Astrocyte (in vitro differentiated cells and primary cell): ENCODE data around the gene CDH18. TPM values are rescaled to one million over a fixed set of nuclear protein-coding genes. Genes with fewer than 3 reads are reported as not detected.

Source experiments
- DNase-seq: peaks from one replicate; pipeline ENCODE4 v3.0.0-alpha.2; 2010; ENCODE audit warnings: low read depth
- FAIRE-seq: peaks from 2 replicates; lab custom pipeline; 2011; peaks lifted over from hg19 to GRCh38; lab: Jason Lieb, UNC
- H2AFZ ChIP-seq: 2 replicates; pipeline ENCODE4 v1.6.0; 2012; ENCODE audit warnings: low read depth, low read length, inconsistent platforms
- H3K27ac ChIP-seq: 2 replicates; pipeline ENCODE4 v1.5.1; 2011; ENCODE audit warnings: low read depth, low read length, inconsistent platforms
- H3K27me3 ChIP-seq: 2 replicates; pipeline ENCODE4 v1.6.0; 2011; ENCODE audit warnings: low read length, inconsistent platforms; ENCODE audit not compliant: insufficient read depth
- H3K36me3 ChIP-seq: 2 replicates; pipeline ENCODE4 v1.5.1; 2011; ENCODE audit warnings: low read length, inconsistent platforms; ENCODE audit not compliant: insufficient read depth
- H3K4me1 ChIP-seq: 2 replicates; pipeline ENCODE4 v1.5.1; 2011; ENCODE audit warnings: low read length, inconsistent platforms; ENCODE audit not compliant: insufficient read depth
- H3K4me2 ChIP-seq: 2 replicates; pipeline ENCODE4 v1.6.0; 2012; ENCODE audit warnings: low read length, inconsistent platforms
- H3K4me3 ChIP-seq: 2 replicates; pipeline ENCODE4 v1.5.1; 2011; ENCODE audit warnings: low read depth, mild to moderate bottlenecking, low read length, inconsistent platforms; ENCODE audit not compliant: insufficient read depth
- H3K79me2 ChIP-seq: 2 replicates; pipeline ENCODE4 v1.6.0; 2012; ENCODE audit warnings: mild to moderate bottlenecking, low read length, inconsistent platforms; ENCODE audit not compliant: insufficient read depth
- H3K9ac ChIP-seq: 2 replicates; pipeline ENCODE4 v1.6.0; 2012; ENCODE audit warnings: mild to moderate bottlenecking, low read length, inconsistent platforms
- H3K9me3 ChIP-seq: 2 replicates; pipeline ENCODE4 v1.5.1; 2012; ENCODE audit warnings: low read depth, mild to moderate bottlenecking, low read length, inconsistent platforms; ENCODE audit not compliant: insufficient read depth
- H4K20me1 ChIP-seq: 2 replicates; pipeline ENCODE4 v1.6.0; 2012; ENCODE audit warnings: low read length, inconsistent platforms; ENCODE audit not compliant: insufficient read depth
- H3K27ac Mint-ChIP-seq: one replicate; pipeline ENCODE4 v1.8.0; 2021; ENCODE audit warnings: mild to moderate bottlenecking, mixed read lengths; ENCODE audit not compliant: unreplicated experiment
- H3K27me3 Mint-ChIP-seq: one replicate; pipeline ENCODE4 v1.8.0; 2021; ENCODE audit warnings: low read depth, mixed read lengths; ENCODE audit not compliant: unreplicated experiment
- H3K36me3 Mint-ChIP-seq: one replicate; pipeline ENCODE4 v1.8.0; 2021; ENCODE audit warnings: low read depth, mixed read lengths; ENCODE audit not compliant: unreplicated experiment
- H3K4me1 Mint-ChIP-seq: one replicate; pipeline ENCODE4 v1.8.0; 2021; ENCODE audit warnings: low read depth, mixed read lengths; ENCODE audit not compliant: unreplicated experiment
- H3K4me3 Mint-ChIP-seq: one replicate; pipeline ENCODE4 v1.8.0; 2021; ENCODE audit warnings: mild to moderate bottlenecking, moderate library complexity, mixed read lengths; ENCODE audit not compliant: unreplicated experiment
- H3K9me3 Mint-ChIP-seq: one replicate; pipeline ENCODE4 v1.8.0; 2021; ENCODE audit warnings: mild to moderate bottlenecking, mixed read lengths; ENCODE audit not compliant: unreplicated experiment
- EZH2 ChIP-seq: IDR thresholded peaks from 2 replicates; pipeline ENCODE4 v1.6.1; 2012; ENCODE audit warnings: mild to moderate bottlenecking, low read length, inconsistent platforms; ENCODE audit not compliant: insufficient read depth
- total RNA-seq: library from RNA; stranded (reverse); gene quantifications from 2 replicates; pipeline ENCODE4 v1.2.1, GENCODE V29; 2021
- TF ChIP-seq, protein P1 (sequence below): IDR thresholded peaks from 2 replicates; pipeline ENCODE4 v1.5.1; 2011; ENCODE audit warnings: low read depth, mild to moderate bottlenecking, inconsistent platforms, low read length, moderate library complexity; ENCODE audit not compliant: insufficient read depth

CDH18 gene
- total RNA-seq, 1 donor from 2014 or later: not detected

GRCh38 chr5:19547640-19548039 lies 440.4 kb downstream of the CDH18 start:
- Histone ChIP-seq H3K27me3 (no peaks in the 10 kb centered on the region), H3K27ac (no peak overlapping the region), H3K79me2 (no peaks in the 10 kb centered on the region), H3K4me1 (no peaks in the 10 kb centered on the region), H4K20me1 (no peaks in the 10 kb centered on the region), H3K9ac (no peak overlapping the region), H3K4me2 (no peak overlapping the region), H3K4me3 (no peak overlapping the region), H3K9me3 (no peaks in the 10 kb centered on the region), H2AFZ (no peak overlapping the region), H3K36me3 (no peaks in the 10 kb centered on the region)
- H3K9me3 Mint-ChIP-seq: no peaks in the 10 kb centered on the region
- H3K27ac Mint-ChIP-seq: no peak overlapping the region
- no peaks in the 10 kb centered on the region for H3K36me3 Mint-ChIP-seq
- TF ChIP-seq, protein P1, sequence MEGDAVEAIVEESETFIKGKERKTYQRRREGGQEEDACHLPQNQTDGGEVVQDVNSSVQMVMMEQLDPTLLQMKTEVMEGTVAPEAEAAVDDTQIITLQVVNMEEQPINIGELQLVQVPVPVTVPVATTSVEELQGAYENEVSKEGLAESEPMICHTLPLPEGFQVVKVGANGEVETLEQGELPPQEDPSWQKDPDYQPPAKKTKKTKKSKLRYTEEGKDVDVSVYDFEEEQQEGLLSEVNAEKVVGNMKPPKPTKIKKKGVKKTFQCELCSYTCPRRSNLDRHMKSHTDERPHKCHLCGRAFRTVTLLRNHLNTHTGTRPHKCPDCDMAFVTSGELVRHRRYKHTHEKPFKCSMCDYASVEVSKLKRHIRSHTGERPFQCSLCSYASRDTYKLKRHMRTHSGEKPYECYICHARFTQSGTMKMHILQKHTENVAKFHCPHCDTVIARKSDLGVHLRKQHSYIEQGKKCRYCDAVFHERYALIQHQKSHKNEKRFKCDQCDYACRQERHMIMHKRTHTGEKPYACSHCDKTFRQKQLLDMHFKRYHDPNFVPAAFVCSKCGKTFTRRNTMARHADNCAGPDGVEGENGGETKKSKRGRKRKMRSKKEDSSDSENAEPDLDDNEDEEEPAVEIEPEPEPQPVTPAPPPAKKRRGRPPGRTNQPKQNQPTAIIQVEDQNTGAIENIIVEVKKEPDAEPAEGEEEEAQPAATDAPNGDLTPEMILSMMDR: no peak
- no peak for TF ChIP-seq EZH2
- H3K27me3 Mint-ChIP-seq: no peaks in the 10 kb centered on the region
- no peak overlapping the region for H3K4me3 Mint-ChIP-seq
- no peaks in the 10 kb centered on the region for H3K4me1 Mint-ChIP-seq
- DNase-seq (peak; percentile 84), FAIRE-seq (no peak)

GRCh38 chr5:19546521-19546920 lies 441.5 kb downstream of the CDH18 start:
- H3K27me3 ChIP-seq: no peaks in the 10 kb centered on the region
- no peak overlapping the region for H3K27ac ChIP-seq
- TF ChIP-seq EZH2: no peak
- TF ChIP-seq, protein P1: no peak
- no peaks in the 10 kb centered on the region for H3K9me3 ChIP-seq
- no peak overlapping the region for H2AFZ ChIP-seq
- no peak overlapping the region for H3K4me2 ChIP-seq
- no peak for FAIRE-seq
- H3K4me1 ChIP-seq: no peaks in the 10 kb centered on the region
- H3K79me2 ChIP-seq: no peaks in the 10 kb centered on the region
- Mint-ChIP-seq H3K27ac (no peak overlapping the region), H3K4me1 (no peaks in the 10 kb centered on the region), H3K9me3 (no peaks in the 10 kb centered on the region), H3K36me3 (no peaks in the 10 kb centered on the region), H3K27me3 (no peaks in the 10 kb centered on the region), H3K4me3 (no peak overlapping the region)
- H3K9ac ChIP-seq: no peak overlapping the region
- no peaks in the 10 kb centered on the region for H4K20me1 ChIP-seq
- H3K4me3 ChIP-seq: no peak overlapping the region
- H3K36me3 ChIP-seq: no peaks in the 10 kb centered on the region
- no peak for DNase-seq

DNA sequence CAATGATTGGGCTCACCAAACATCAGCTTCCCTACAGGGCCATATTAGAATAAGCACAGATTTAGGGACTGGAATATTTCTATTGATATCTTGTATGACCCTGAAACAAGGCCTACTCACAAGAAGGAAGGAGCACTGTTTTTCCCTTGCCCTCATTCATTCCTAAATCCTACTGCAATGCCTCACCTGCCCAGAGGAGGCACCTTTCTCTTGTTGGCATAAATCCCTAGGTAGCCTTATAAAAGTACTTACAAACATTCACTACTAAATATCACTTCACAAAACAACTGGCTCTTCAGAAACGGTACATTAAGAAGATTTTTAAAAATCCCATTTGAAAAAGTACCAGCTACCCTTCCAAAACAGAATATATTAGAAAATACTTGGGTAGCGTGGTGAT lies 449.4 kb downstream of the CDH18 start:
- FAIRE-seq: no peak

More for the DNA sequence above, 449.4 kb downstream of the CDH18 start:
- H3K4me3 ChIP-seq: no peak overlapping the region
- no peaks in the 10 kb centered on the region for H3K36me3 ChIP-seq
- no peaks in the 10 kb centered on the region for H3K79me2 ChIP-seq
- H3K9me3 ChIP-seq: no peaks in the 10 kb centered on the region
- Mint-ChIP-seq H3K27ac (no peak overlapping the region), H3K4me1 (no peaks in the 10 kb centered on the region), H3K27me3 (no peaks in the 10 kb centered on the region), H3K36me3 (no peaks in the 10 kb centered on the region), H3K9me3 (no peaks in the 10 kb centered on the region), H3K4me3 (no peak overlapping the region)
- no peak for DNase-seq
- no peaks in the 10 kb centered on the region for H3K4me1 ChIP-seq
- no peak overlapping the region for H3K9ac ChIP-seq
- H3K27ac ChIP-seq: no peak overlapping the region
- TF ChIP-seq, protein P1: no peak
- no peak for TF ChIP-seq EZH2
- H3K4me2 ChIP-seq: no peak overlapping the region
- H4K20me1 ChIP-seq: no peaks in the 10 kb centered on the region
- H3K27me3 ChIP-seq: no peaks in the 10 kb centered on the region
- H2AFZ ChIP-seq: no peak overlapping the region
